Activated CD4-positive, alpha-beta T cell treated with anti-CD3 and anti-CD28 coated beads, Interleukin-2, amount 10 ng/mL, durations not matched to agents 7 days and 5 days (primary cell): ENCODE data around the gene CBR1. TPM values are rescaled to one million over a fixed set of nuclear protein-coding genes. Genes with fewer than 3 reads are reported as not detected.

Experiments
- CTCF ChIA-PET: fragments of 350-600 bp; sonication (Branson Sonifier 250); formaldehyde crosslinking; loops from one replicate; lab custom pipeline; 2021; ENCODE audit warnings: antibody characterized with exemption; lab: Charles Lee
- POLR2A ChIA-PET: fragments of 350-600 bp; sonication (Branson Sonifier 250); formaldehyde crosslinking; loops from one replicate; lab custom pipeline; 2021; ENCODE audit warnings: antibody characterized with exemption; lab: Charles Lee
- DNase-seq: peaks from one replicate; pipeline ENCODE4 v3.0.0-alpha.2; 2020
- H3K27ac Mint-ChIP-seq: one replicate; pipeline ENCODE4 v1.8.0; 2021; ENCODE audit warnings: mild to moderate bottlenecking, moderate library complexity, mixed read lengths
- H3K27me3 Mint-ChIP-seq: one replicate; pipeline ENCODE4 v1.8.0; 2021; ENCODE audit warnings: mixed read lengths
- H3K36me3 Mint-ChIP-seq: one replicate; pipeline ENCODE4 v1.8.0; 2021; ENCODE audit warnings: low read depth, mixed read lengths
- H3K4me1 Mint-ChIP-seq: one replicate; pipeline ENCODE4 v1.8.0; 2021; ENCODE audit warnings: mixed read lengths
- H3K4me3 Mint-ChIP-seq: one replicate; pipeline ENCODE4 v1.8.0; 2021; ENCODE audit warnings: mild to moderate bottlenecking, moderate library complexity, mixed read lengths
- H3K9me3 Mint-ChIP-seq: one replicate; pipeline ENCODE4 v1.8.0; 2021; ENCODE audit warnings: mixed read lengths
- total RNA-seq, 2 experiments: library from RNA; stranded (reverse); gene quantifications; one replicate each; pipeline ENCODE4 v1.2.3, GENCODE V29; 2021

The CBR1 gene
- total RNA-seq, 2 experiments from 2014 or later = 49.5 to 51.1 TPM

DNA sequence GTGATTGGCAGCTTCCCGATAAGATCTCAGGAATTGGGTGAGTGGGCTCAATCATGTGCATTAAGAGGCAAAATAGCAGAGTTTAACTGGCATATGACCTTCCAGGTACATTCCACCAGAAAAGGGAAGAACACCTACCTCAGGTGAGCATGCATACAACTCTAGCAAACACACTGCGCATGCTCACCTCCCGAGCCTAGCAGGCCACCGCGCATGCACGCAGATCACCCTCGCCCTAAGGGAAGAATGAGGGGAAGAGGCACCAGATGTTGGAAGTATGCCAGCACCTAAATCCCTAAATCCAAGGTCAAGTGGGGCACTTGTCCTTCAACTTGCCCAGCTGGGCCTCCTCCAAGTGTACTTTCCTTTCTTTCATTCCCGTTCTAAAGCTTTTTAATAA is 41.4 kb downstream of the CBR1 start:
- no peak overlapping the region for H3K4me3 Mint-ChIP-seq
- POLR2A ChIA-PET = no interaction called here

DNA sequence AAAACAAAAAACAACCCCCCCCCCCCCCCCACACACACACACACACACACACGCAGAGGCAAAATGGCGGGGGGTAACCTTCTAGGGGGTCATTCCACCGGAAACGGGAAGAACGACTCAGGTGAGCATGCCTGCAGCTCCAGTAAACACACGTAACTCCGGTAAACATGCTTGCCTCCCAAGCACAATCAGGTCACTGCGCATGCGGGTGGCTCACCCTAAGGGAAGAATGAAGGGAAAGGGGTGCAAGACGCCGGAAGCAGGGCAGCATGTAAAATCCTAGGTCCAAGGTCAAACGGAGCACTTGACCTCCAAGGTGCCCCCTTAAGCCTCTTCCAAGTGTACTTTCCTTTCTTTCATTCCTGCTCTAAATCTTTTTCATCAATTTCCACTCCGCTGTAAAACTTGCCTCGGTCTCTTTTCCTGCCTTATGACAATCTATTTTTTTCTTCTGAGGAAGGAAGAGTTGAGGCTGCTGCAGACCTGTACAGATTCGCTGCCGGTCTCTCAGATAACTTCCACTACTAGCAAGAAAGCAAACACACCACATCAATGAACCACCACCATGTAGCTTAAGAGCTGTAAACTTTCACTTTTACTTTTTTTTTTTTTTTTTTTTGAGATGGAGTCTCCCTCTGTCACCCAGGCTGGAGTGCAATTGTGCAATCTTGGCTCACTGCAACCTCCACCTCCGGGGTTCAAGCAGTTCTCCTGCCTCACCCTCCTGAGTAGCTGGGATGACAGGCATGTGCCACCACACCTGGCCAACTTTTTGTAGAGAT is 44.0 kb downstream of the CBR1 start:
- Mint-ChIP-seq H3K4me3 (peak overlapping the region; percentile 65), H3K27ac (peak overlapping the region; percentile 90), H3K9me3 (no peaks in the 10 kb centered on the region), H3K36me3 (no peaks in the 10 kb centered on the region), H3K27me3 (peaks cover 5% of the 10 kb centered on the region), H3K4me1 (peaks cover 38% of the 10 kb centered on the region)
- DNase-seq = peak; percentile 67
- ChIA-PET POLR2A (interaction anchor here (0.6 kb wide), 1 partner anchor 95 kb away, joined by 3 read pairs; no protein-coding TSS in a partner anchor), CTCF (interaction anchor here (0.7 to 2.4 kb wide), 5 partner anchors 13 to 436 kb away, joined by 3 to 6 read pairs (median 3); no protein-coding TSS in a partner anchor)

More for the DNA sequence above, 41.4 kb downstream of the CBR1 start:
- H3K4me1 Mint-ChIP-seq = peaks cover 35% of the 10 kb centered on the region
- no peak for DNase-seq
- CTCF ChIA-PET = no interaction called here
- no peaks in the 10 kb centered on the region for H3K9me3 Mint-ChIP-seq
- H3K27ac Mint-ChIP-seq = no peak overlapping the region
- no peaks in the 10 kb centered on the region for H3K36me3 Mint-ChIP-seq
- peaks cover 26% of the 10 kb centered on the region for H3K27me3 Mint-ChIP-seq

DNA sequence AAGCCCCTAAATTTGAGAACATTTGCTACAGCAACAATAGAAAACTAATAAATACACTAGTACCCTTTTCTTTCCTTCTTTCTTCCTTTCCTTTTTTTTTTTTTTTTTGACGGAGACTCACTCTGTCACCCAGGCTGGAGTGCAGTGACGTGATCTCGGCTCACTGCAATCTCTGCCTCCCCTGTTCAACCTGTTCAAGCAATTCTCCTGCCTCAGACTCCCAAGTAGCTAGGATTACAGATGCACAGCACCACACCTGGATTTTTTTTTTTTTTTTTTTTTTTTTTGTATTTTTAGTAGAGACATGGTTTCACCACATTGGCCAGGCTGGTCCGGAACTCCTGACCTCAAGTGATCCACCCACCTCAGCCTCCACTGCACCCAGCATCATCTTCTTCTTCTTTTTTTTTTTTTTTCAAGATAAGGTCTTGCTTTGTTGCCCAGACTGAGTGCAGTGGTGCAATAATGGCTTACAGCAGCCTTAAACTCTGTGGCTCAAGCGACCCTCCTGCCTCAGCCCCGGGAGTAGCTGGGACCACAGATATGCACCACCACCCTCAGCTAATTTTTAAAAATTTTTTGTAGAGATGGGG is 45.4 kb downstream of the CBR1 start:
- ChIA-PET POLR2A (no interaction called here), CTCF (interaction anchor here (0.6 to 2.4 kb wide), 2 partner anchors 12 to 589 kb away, joined by 5 to 6 read pairs; no protein-coding TSS in a partner anchor)
- H3K9me3 Mint-ChIP-seq = no peaks in the 10 kb centered on the region
- no peaks in the 10 kb centered on the region for H3K27me3 Mint-ChIP-seq
- no peaks in the 10 kb centered on the region for H3K36me3 Mint-ChIP-seq
- DNase-seq = no peak
- H3K4me1 Mint-ChIP-seq = peaks cover 38% of the 10 kb centered on the region
- H3K4me3 Mint-ChIP-seq = no peak overlapping the region
- H3K27ac Mint-ChIP-seq = peak overlapping the region; percentile 13

DNA sequence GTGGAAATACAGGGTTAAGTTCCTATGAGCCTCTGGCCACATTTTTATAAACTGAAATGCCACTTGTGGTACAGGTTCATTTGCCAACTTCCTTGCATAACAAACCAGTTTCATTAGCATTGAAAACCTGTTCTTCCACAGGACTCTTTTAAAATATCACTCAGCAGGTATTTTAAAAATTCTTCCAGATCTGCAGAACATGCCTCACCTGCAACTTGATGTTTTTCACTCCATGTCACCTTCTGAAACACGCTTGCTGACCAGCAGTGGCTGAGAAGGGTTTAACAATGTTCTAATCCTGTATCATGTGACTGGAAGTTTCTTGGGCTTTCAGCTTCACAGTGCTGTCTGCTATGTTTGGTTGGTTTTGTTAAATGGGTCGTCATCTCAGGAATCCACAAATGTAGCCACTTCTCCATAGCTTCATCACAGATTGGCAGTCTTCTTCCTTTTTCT is 47.5 kb downstream of the CBR1 start:
- ChIA-PET CTCF (interaction anchor here (1.7 kb wide), 1 partner anchor 8 kb away, joined by 7 read pairs; no protein-coding TSS in a partner anchor), POLR2A (no interaction called here)
- no peak for DNase-seq
- Mint-ChIP-seq H3K9me3 (no peaks in the 10 kb centered on the region), H3K36me3 (no peaks in the 10 kb centered on the region), H3K27ac (no peak overlapping the region), H3K27me3 (peaks cover 2% of the 10 kb centered on the region), H3K4me1 (peaks cover 36% of the 10 kb centered on the region), H3K4me3 (no peak overlapping the region)

DNA sequence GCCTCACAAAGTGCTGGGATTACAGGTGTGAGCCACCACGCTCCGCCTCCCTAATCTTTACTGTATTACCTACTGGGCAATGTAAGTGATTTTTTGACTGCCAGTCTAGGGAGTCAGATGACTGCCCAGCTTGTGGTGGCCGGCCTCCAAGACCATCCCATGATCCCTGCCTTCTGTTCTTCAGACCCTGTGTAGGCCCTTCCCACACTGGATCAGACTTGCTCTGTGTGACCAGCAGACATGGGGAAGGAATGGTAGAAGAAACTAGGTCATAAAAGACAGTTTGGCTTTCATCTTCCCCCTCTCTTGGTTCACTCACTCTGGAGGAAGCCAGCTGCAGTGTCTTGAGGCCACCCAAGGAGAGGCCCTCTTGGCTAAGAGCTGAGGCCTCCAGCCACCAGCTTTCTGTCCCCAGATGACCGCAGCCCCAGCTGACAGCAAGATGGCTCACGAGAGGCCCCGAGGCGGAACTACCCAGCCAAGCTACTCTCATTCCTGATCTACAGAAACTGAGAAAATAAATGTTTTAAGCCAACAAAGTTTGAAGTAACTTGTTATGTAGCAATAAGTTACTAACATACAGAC is 50.6 kb downstream of the CBR1 start:
- Mint-ChIP-seq H3K36me3 (no peaks in the 10 kb centered on the region), H3K9me3 (no peaks in the 10 kb centered on the region), H3K4me1 (peaks cover 10% of the 10 kb centered on the region), H3K27ac (no peak overlapping the region), H3K27me3 (peaks cover 2% of the 10 kb centered on the region), H3K4me3 (no peak overlapping the region)
- ChIA-PET POLR2A (no interaction called here), CTCF (interaction anchor here (0.6 kb wide), 1 partner anchor 257 kb away, joined by 5 read pairs; no protein-coding TSS in a partner anchor)
- DNase-seq = no peak

Other genes starting within 250 kb of the CBR1 start
- 10 to 100 TPM; 15.7 to 19.4 TPM for gene SETD4, start 9.5 kb upstream of the CBR1 start, total RNA-seq
- gene CBR3, start 65.1 kb downstream of the CBR1 start, total RNA-seq = 10 to 100 TPM; 24.4 to 30.9 TPM
- 10 to 100 TPM; 24.6 to 24.7 TPM for gene DOP1B, start 86.8 kb downstream of the CBR1 start, total RNA-seq